Panc1 (cell line): ENCODE measurements around the gene MAST3. TPM values are rescaled to one million over a fixed set of nuclear protein-coding genes. Genes with fewer than 3 reads are reported as not detected.

ENCODE experiments used
- ATAC-seq: fragments of 200-7000 bp; cut with Tn5 transposase; 2 replicates; pipeline ENCODE4 v1.9.1; 2020; ENCODE audit warnings: mild to moderate bottlenecking, moderate library complexity
- BruUV-seq: library from RNA; stranded (reverse); fragments of 400-500 nt; replicated peaks from 2 replicates; lab custom pipeline; 2021; lab: Mats Ljungman, UMichigan
- CTCF ChIA-PET: fragments of 300-600 bp; sonication (Branson Sonifier 250); formaldehyde crosslinking; loops from one replicate; lab custom pipeline; 2022; ENCODE audit warnings: antibody characterized with exemption; lab: Charles Lee
- POLR2A ChIA-PET: fragments of 300-600 bp; sonication (Branson Sonifier 250); formaldehyde crosslinking; loops from one replicate; lab custom pipeline; 2022; ENCODE audit warnings: antibody characterized with exemption; lab: Charles Lee
- DNase-seq: peaks from one replicate; pipeline ENCODE4 v3.0.0-alpha.2; 2010; ENCODE audit warnings: low read depth, low spot score
- H3K27ac ChIP-seq: 2 replicates; pipeline ENCODE4 v1.5.1; 2011; ENCODE audit warnings: mild to moderate bottlenecking, low read length, inconsistent platforms
- H3K27me3 ChIP-seq: fragments of 200-500 bp; sonication (Bioruptor generic); 2 replicates; pipeline ENCODE4 v1.6.0; 2014; ENCODE audit warnings: low read length, inconsistent platforms; ENCODE audit not compliant: control insufficient read depth, insufficient read depth
- H3K36me3 ChIP-seq: fragments of 200-500 bp; sonication (Bioruptor generic); 2 replicates; pipeline ENCODE4 v1.5.1; 2014; ENCODE audit warnings: inconsistent platforms, mild to moderate bottlenecking, low read length, moderate library complexity; ENCODE audit not compliant: control insufficient read depth, insufficient read depth
- H3K4me1 ChIP-seq: 2 replicates; pipeline ENCODE4 v1.5.1; 2011; ENCODE audit warnings: inconsistent platforms, mild to moderate bottlenecking, low read length, moderate library complexity; ENCODE audit not compliant: control insufficient read depth, insufficient read depth
- H3K4me3 ChIP-seq, 2 experiments: 2 replicates each; pipeline ENCODE4 v1.5.1; 2011 to 2012; ENCODE audit warnings: low read depth in 2 of 2, low read length in 2 of 2, mild to moderate bottlenecking in 2 of 2, inconsistent platforms in 1 of 2, moderate library complexity in 1 of 2
- H3K9me3 ChIP-seq: fragments of 200-500 bp; sonication (Bioruptor generic); 2 replicates; pipeline ENCODE4 v1.5.1; 2014; ENCODE audit warnings: low read depth, mild to moderate bottlenecking, inconsistent platforms, low read length, moderate library complexity; ENCODE audit not compliant: control insufficient read depth, insufficient read depth
- SIN3A ChIP-seq: IDR thresholded peaks from 2 replicates; pipeline ENCODE4 v1.6.1; 2012; ENCODE audit warnings: low read depth, mild to moderate bottlenecking, low read length, moderate library complexity, borderline replicate concordance; ENCODE audit not compliant: insufficient read depth
- in situ Hi-C: cut with HindIII; loops from 2 replicates; pipeline ENCODE4 v1.10.0; 2016; ENCODE audit warnings: low sequenced_read_pairs, low pct_unique_long_range_greater_than_20kb
- intact Hi-C: fragments of 100-400 bp; cut with micrococcal nuclease; formaldehyde crosslinking; loops from one replicate; pipeline ENCODE4 v1.10.0; 2022; ENCODE audit not compliant: unreplicated experiment
- total RNA-seq: library from RNA; stranded (reverse); gene quantifications from one replicate; pipeline ENCODE4 v1.2.1, GENCODE V29; 2021; ENCODE audit not compliant: unreplicated experiment
- TF ChIP-seq, protein P1 (sequence below): fragments of 450-650 bp; IDR thresholded peaks from 2 replicates; pipeline ENCODE4 v1.5.1; 2017; ENCODE audit warnings: mild to moderate bottlenecking
- TF ChIP-seq, protein P2 (sequence below), 2 experiments: IDR thresholded peaks; 2 replicates each; pipeline ENCODE4 v1.6.1; 2011 to 2012; ENCODE audit warnings: low read depth in 2 of 2, control low read depth in 1 of 2, low read length in 1 of 2, mild to moderate bottlenecking in 1 of 2, moderate library complexity in 1 of 2; ENCODE audit not compliant: insufficient read depth in 1 of 2

The MAST3 gene
- total RNA-seq, 1 experiment from 2014 or later: 13.1 TPM

DNA sequence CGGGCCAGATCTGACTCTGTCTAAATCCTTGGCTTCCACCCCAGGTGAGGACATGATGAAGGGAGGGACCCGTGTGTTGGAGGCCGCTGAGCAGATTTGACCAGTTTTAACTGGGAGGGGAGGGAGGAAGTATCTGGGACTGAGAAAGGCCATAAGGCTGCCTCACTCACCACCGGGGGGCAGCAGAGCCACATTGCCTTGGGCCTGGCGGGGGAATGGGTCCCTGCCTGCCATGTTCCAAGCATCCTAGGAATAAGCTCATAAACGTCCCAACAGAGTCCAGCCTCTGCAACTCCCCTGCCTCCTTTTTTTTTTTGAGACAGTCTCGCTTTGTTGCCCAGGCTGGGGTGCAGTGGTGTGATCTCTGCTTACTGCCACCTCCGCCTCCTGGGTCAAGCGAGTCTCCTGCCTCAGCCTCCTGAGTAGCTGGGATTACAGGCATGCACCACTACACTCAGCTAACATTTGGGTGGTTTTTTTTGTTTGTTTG lies 15.5 kb downstream of the MAST3 start:
- H3K9me3 ChIP-seq: no peaks in the 10 kb centered on the region
- H3K27ac ChIP-seq: no peak overlapping the region
- peak; percentile 83 for ATAC-seq
- in situ Hi-C loops (no loop called here), intact Hi-C loops (loop anchor here (10.0 kb wide), 1 partner anchor 52 kb away; no protein-coding TSS in a partner anchor)
- H3K4me3 ChIP-seq: no peak overlapping the region
- POLR2A ChIA-PET: no interaction called here
- peaks cover 5% of the 10 kb centered on the region; the same call in 1 of the 2 replicates for H3K4me1 ChIP-seq
- CTCF ChIA-PET: interaction anchor here (0.6 to 1.0 kb wide), 9 partner anchors 13 to 180 kb away, joined by 3 to 15 read pairs (median 4); partner anchors contain the start of gene RAB3A
- TF ChIP-seq, protein P1, sequence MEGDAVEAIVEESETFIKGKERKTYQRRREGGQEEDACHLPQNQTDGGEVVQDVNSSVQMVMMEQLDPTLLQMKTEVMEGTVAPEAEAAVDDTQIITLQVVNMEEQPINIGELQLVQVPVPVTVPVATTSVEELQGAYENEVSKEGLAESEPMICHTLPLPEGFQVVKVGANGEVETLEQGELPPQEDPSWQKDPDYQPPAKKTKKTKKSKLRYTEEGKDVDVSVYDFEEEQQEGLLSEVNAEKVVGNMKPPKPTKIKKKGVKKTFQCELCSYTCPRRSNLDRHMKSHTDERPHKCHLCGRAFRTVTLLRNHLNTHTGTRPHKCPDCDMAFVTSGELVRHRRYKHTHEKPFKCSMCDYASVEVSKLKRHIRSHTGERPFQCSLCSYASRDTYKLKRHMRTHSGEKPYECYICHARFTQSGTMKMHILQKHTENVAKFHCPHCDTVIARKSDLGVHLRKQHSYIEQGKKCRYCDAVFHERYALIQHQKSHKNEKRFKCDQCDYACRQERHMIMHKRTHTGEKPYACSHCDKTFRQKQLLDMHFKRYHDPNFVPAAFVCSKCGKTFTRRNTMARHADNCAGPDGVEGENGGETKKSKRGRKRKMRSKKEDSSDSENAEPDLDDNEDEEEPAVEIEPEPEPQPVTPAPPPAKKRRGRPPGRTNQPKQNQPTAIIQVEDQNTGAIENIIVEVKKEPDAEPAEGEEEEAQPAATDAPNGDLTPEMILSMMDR: peak; percentile 93
- TF ChIP-seq, protein P2, sequence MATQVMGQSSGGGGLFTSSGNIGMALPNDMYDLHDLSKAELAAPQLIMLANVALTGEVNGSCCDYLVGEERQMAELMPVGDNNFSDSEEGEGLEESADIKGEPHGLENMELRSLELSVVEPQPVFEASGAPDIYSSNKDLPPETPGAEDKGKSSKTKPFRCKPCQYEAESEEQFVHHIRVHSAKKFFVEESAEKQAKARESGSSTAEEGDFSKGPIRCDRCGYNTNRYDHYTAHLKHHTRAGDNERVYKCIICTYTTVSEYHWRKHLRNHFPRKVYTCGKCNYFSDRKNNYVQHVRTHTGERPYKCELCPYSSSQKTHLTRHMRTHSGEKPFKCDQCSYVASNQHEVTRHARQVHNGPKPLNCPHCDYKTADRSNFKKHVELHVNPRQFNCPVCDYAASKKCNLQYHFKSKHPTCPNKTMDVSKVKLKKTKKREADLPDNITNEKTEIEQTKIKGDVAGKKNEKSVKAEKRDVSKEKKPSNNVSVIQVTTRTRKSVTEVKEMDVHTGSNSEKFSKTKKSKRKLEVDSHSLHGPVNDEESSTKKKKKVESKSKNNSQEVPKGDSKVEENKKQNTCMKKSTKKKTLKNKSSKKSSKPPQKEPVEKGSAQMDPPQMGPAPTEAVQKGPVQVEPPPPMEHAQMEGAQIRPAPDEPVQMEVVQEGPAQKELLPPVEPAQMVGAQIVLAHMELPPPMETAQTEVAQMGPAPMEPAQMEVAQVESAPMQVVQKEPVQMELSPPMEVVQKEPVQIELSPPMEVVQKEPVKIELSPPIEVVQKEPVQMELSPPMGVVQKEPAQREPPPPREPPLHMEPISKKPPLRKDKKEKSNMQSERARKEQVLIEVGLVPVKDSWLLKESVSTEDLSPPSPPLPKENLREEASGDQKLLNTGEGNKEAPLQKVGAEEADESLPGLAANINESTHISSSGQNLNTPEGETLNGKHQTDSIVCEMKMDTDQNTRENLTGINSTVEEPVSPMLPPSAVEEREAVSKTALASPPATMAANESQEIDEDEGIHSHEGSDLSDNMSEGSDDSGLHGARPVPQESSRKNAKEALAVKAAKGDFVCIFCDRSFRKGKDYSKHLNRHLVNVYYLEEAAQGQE (IDR thresholded peaks at IDR 0.05; ENCODE audit: insufficient read depth in 1 of 2, low read depth in 2 of 2, low read length in 1 of 2): no peak
- no peaks in the 10 kb centered on the region for H3K36me3 ChIP-seq
- BruUV-seq: no TSS peak
- DNase-seq: no peak
- H3K27me3 ChIP-seq: no peaks in the 10 kb centered on the region

DNA sequence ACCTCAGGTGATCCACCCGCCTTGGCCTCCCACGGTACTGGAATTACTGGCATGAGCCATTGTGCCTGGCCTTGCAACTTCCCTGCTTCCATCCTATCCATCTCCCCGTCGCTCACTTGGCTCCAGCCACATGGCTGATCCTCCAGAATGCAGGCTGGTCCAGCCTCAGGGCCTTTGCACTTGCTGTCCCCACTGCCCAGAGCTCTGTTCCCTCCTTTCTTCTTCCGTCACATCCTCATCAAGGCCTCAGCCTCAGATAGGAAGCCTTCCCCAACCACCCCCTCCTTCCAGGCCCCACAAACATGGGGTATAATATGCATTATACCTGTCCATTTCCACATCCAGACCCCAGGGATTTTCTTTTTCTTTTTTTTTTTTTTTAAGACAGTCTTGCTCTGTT lies 16.2 kb downstream of the MAST3 start:
- H3K27me3 ChIP-seq: no peaks in the 10 kb centered on the region
- H3K4me3 ChIP-seq: no peak overlapping the region
- peaks cover 9% of the 10 kb centered on the region for H3K4me1 ChIP-seq
- H3K27ac ChIP-seq: no peak overlapping the region
- H3K9me3 ChIP-seq: no peaks in the 10 kb centered on the region
- intact Hi-C loops: loop anchor here (10.0 kb wide), 1 partner anchor 51 kb away; no protein-coding TSS in a partner anchor
- BruUV-seq: no TSS peak
- ATAC-seq: no peak
- ChIA-PET POLR2A (no interaction called here), CTCF (interaction anchor here (0.7 kb wide), 2 partner anchors 179 to 180 kb away, joined by 3 to 7 read pairs; no protein-coding TSS in a partner anchor)
- in situ Hi-C loops: no loop called here
- TF ChIP-seq SIN3A: no peak
- TF ChIP-seq, protein P2 (IDR thresholded peaks at IDR 0.05; ENCODE audit: insufficient read depth in 1 of 2, low read depth in 2 of 2, low read length in 1 of 2): no peak
- no peak for DNase-seq
- no peaks in the 10 kb centered on the region for H3K36me3 ChIP-seq
